ENCODE data around the gene ADARB1.

GRCh38 chr21:45108034-45108790, 33.8 kb downstream of the ADARB1 start:
- TF ChIP-seq, protein P1, sequence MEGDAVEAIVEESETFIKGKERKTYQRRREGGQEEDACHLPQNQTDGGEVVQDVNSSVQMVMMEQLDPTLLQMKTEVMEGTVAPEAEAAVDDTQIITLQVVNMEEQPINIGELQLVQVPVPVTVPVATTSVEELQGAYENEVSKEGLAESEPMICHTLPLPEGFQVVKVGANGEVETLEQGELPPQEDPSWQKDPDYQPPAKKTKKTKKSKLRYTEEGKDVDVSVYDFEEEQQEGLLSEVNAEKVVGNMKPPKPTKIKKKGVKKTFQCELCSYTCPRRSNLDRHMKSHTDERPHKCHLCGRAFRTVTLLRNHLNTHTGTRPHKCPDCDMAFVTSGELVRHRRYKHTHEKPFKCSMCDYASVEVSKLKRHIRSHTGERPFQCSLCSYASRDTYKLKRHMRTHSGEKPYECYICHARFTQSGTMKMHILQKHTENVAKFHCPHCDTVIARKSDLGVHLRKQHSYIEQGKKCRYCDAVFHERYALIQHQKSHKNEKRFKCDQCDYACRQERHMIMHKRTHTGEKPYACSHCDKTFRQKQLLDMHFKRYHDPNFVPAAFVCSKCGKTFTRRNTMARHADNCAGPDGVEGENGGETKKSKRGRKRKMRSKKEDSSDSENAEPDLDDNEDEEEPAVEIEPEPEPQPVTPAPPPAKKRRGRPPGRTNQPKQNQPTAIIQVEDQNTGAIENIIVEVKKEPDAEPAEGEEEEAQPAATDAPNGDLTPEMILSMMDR (IDR thresholded peaks at IDR 0.05): no peak
- no peak for TF ChIP-seq ZFX (IDR thresholded peaks at IDR 0.05; ENCODE audit: borderline replicate concordance)

All from 22Rv1 (cell line).